Hepatocyte (in vitro differentiated cells): ENCODE results near the gene PFN3. TPM values are rescaled to one million over a fixed set of nuclear protein-coding genes. Genes with fewer than 3 reads are reported as not detected.

Experiments
- DNase-seq: peaks from one replicate; pipeline ENCODE4 v3.0.0-alpha.2; 2016; ENCODE audit warnings: low spot score
- H2AFZ ChIP-seq: fragments of 200-600 bp; sonication (generic); 2 replicates; pipeline ENCODE4 v1.6.0; 2016; ENCODE audit warnings: antibody characterized with exemption, mild to moderate bottlenecking
- H3K27ac ChIP-seq: fragments of 200-600 bp; sonication (generic); 2 replicates; pipeline ENCODE4 v1.5.1; 2016; ENCODE audit warnings: mild to moderate bottlenecking
- H3K27me3 ChIP-seq: fragments of 200-600 bp; sonication (generic); 2 replicates; pipeline ENCODE4 v1.6.1; 2016
- H3K36me3 ChIP-seq: fragments of 200-600 bp; sonication (generic); replicated peaks from 2 replicates; pipeline ENCODE4 v1.5.1; 2016; ENCODE audit warnings: low read depth; ENCODE audit not compliant: insufficient read depth
- H3K4me1 ChIP-seq: fragments of 200-600 bp; sonication (generic); 2 replicates; pipeline ENCODE4 v1.5.1; 2016; ENCODE audit warnings: mild to moderate bottlenecking, moderate library complexity; ENCODE audit not compliant: insufficient read depth
- H3K4me2 ChIP-seq: fragments of 200-600 bp; sonication (generic); 2 replicates; pipeline ENCODE4 v1.6.0; 2016
- H3K4me3 ChIP-seq: fragments of 200-600 bp; sonication (generic); 2 replicates; pipeline ENCODE4 v1.5.1; 2016; ENCODE audit warnings: mild to moderate bottlenecking
- H3K79me2 ChIP-seq: fragments of 200-600 bp; sonication (generic); 2 replicates; pipeline ENCODE4 v1.6.0; 2017; ENCODE audit warnings: mild to moderate bottlenecking
- H3K9me2 ChIP-seq: fragments of 200-600 bp; sonication (generic); replicated peaks from 2 replicates; pipeline ENCODE4 v1.6.0; 2017; ENCODE audit warnings: mild to moderate bottlenecking; ENCODE audit not compliant: insufficient read depth
- H3K9me3 ChIP-seq: fragments of 200-600 bp; sonication (generic); 2 replicates; pipeline ENCODE4 v1.5.1; 2016; ENCODE audit warnings: low read depth, mild to moderate bottlenecking
- H4K20me1 ChIP-seq: fragments of 200-600 bp; sonication (generic); 2 replicates; pipeline ENCODE4 v1.6.0; 2016; ENCODE audit warnings: mild to moderate bottlenecking; ENCODE audit not compliant: insufficient read depth, poor library complexity, severe bottlenecking
- CTCF ChIP-seq: fragments of 200-600 bp; sonication (generic); IDR thresholded peaks from 2 replicates; pipeline ENCODE4 v1.5.1; 2016; ENCODE audit warnings: antibody characterized with exemption, mild to moderate bottlenecking; ENCODE audit not compliant: poor library complexity
- EZH2 ChIP-seq: fragments of 200-600 bp; sonication (generic); IDR thresholded peaks from 2 replicates; pipeline ENCODE4 v1.6.1; 2016; ENCODE audit warnings: antibody characterized with exemption, mild to moderate bottlenecking, borderline replicate concordance
- EZH2phosphoT487 ChIP-seq: fragments of 200-600 bp; sonication (generic); IDR thresholded peaks from one replicate; pipeline ENCODE4 v1.6.1; 2018; ENCODE audit warnings: antibody characterized with exemption, mild to moderate bottlenecking, low read depth, moderate library complexity; ENCODE audit not compliant: unreplicated experiment, severe bottlenecking
- WGBS: methylation state at CpG from one replicate; pipeline ENCODE4 v1.1.6; 2016; ENCODE audit warnings: low lambda C conversion rate; ENCODE audit errors: missing lambda C conversion rate; 5-methylcytosine and 5-hydroxymethylcytosine counted together
- polyA plus RNA-seq: library from polyadenylated mRNA; unstranded; fragments of >200 nt; fragmentation: Nextera tagmentation; extraction: Ambion mirVana; gene quantifications from 2 replicates; pipeline ENCODE4 v1.2.1, GENCODE V29; 2016
- total RNA-seq: library from RNA; depleted of rRNA; stranded (reverse); fragments of >200 nt; gene quantifications from 2 replicates; pipeline ENCODE4 v1.2.3, GENCODE V29; 2014

Gene PFN3
- total and polyA plus RNA-seq, 2 experiments from 2014 or later, result not detected

- H3K9me3 ChIP-seq, result no peaks in the 10 kb centered on the region
- peaks cover 29% of the 10 kb centered on the region for H3K4me1 ChIP-seq
- H2AFZ ChIP-seq, result no peak overlapping the region
- H3K27me3 ChIP-seq, result no peaks in the 10 kb centered on the region
- H3K79me2 ChIP-seq, result no peaks in the 10 kb centered on the region
- no peaks in the 10 kb centered on the region for H3K9me2 ChIP-seq
- TF ChIP-seq EZH2 (no peak), EZH2phosphoT487 (no peak), CTCF (no peak)
- no peak overlapping the region for H3K4me2 ChIP-seq
- H4K20me1 ChIP-seq, result no peaks in the 10 kb centered on the region
- WGBS, result 95% methylated on average over 11 of the region's 11 CpGs
- H3K36me3 ChIP-seq, result no peaks in the 10 kb centered on the region
- H3K4me3 ChIP-seq, result no peak overlapping the region
- DNase-seq, result no peak
- H3K27ac ChIP-seq, result no peak overlapping the region
These were observed 36.1 kb downstream of the PFN3 start for GRCh38 chr5:177364159-177364962.

GRCh38 chr5:177363565-177363964 is 36.9 kb downstream of the PFN3 start:
- DNase-seq, result no peak
- Histone ChIP-seq H2AFZ (peak overlapping the region; percentile 88), H3K27me3 (no peaks in the 10 kb centered on the region), H3K79me2 (no peaks in the 10 kb centered on the region), H3K4me2 (peak overlapping the region; percentile 91), H4K20me1 (no peaks in the 10 kb centered on the region), H3K9me3 (no peaks in the 10 kb centered on the region), H3K27ac (no peak overlapping the region), H3K9me2 (no peaks in the 10 kb centered on the region), H3K4me1 (peaks cover 29% of the 10 kb centered on the region), H3K4me3 (peak overlapping the region; percentile 57), H3K36me3 (no peaks in the 10 kb centered on the region)
- 57% methylated on average over 10 of the region's 10 CpGs for WGBS
- no peak for TF ChIP-seq EZH2phosphoT487
- TF ChIP-seq EZH2, result no peak
- no peak for TF ChIP-seq CTCF

GRCh38 chr5:177362610-177363507 is 37.6 kb downstream of the PFN3 start:
- Histone ChIP-seq H3K27me3 (no peaks in the 10 kb centered on the region), H4K20me1 (no peaks in the 10 kb centered on the region), H3K9me3 (no peaks in the 10 kb centered on the region), H3K27ac (peak overlapping the region; percentile 41), H3K79me2 (no peaks in the 10 kb centered on the region), H3K4me2 (peak overlapping the region; percentile 91), H3K9me2 (no peaks in the 10 kb centered on the region), H3K4me3 (peak overlapping the region; percentile 57), H3K36me3 (no peaks in the 10 kb centered on the region), H2AFZ (peak overlapping the region; percentile 88), H3K4me1 (peaks cover 29% of the 10 kb centered on the region)
- DNase-seq, result peak; percentile 82
- TF ChIP-seq CTCF (no peak), EZH2 (no peak), EZH2phosphoT487 (no peak)
- 12% methylated on average over 32 of the region's 59 CpGs for WGBS
